Neutrophil (primary cell): ENCODE results near the gene ELMO1.
A peak's percentile ranks its signal among the peaks of the same experiment; 100 is the strongest.

Experiments
- H3K27ac ChIP-seq: fragments of 200-600 bp; sonication (generic); 2 replicates; pipeline ENCODE4 v1.5.1; 2016; ENCODE audit warnings: mild to moderate bottlenecking, moderate library complexity
- H3K27me3 ChIP-seq: fragments of 200-600 bp; sonication (generic); 2 replicates; pipeline ENCODE4 v1.6.0; 2016; ENCODE audit warnings: mild to moderate bottlenecking
- H3K36me3 ChIP-seq: fragments of 200-600 bp; sonication (generic); 2 replicates; pipeline ENCODE4 v1.5.1; 2017
- H3K4me1 ChIP-seq, 2 experiments: fragments of 200-600 bp in 1 of 2; sonication (generic) in 1 of 2; 1 replicate in 1 of 2; 2 replicates in 1 of 2; pipeline versions ENCODE4 v1.5.1 to v1.6.1; 2013 to 2016; ENCODE audit warnings: low read depth in 1 of 2, low read length in 1 of 2, mild to moderate bottlenecking in 1 of 2, moderate library complexity in 1 of 2; ENCODE audit not compliant: control insufficient read depth in 1 of 2, insufficient read depth in 1 of 2
- H3K4me3 ChIP-seq, 2 experiments: fragments of 200-600 bp in 1 of 2; sonication (generic) in 1 of 2; 1 replicate in 1 of 2; 2 replicates in 1 of 2; pipeline ENCODE4 v1.5.1; 2013 to 2016; ENCODE audit warnings: low read depth in 1 of 2, low read length in 1 of 2, mild to moderate bottlenecking in 1 of 2, moderate library complexity in 1 of 2
- H3K9me3 ChIP-seq: fragments of 200-600 bp; sonication (generic); 2 replicates; pipeline ENCODE4 v1.5.1; 2016
- TF ChIP-seq, protein P1 (sequence below): fragments of 200-600 bp; sonication (generic); IDR thresholded peaks from 2 replicates; pipeline ENCODE4 v1.5.1; 2016; ENCODE audit warnings: antibody characterized with exemption

ELMO1 gene

DNA sequence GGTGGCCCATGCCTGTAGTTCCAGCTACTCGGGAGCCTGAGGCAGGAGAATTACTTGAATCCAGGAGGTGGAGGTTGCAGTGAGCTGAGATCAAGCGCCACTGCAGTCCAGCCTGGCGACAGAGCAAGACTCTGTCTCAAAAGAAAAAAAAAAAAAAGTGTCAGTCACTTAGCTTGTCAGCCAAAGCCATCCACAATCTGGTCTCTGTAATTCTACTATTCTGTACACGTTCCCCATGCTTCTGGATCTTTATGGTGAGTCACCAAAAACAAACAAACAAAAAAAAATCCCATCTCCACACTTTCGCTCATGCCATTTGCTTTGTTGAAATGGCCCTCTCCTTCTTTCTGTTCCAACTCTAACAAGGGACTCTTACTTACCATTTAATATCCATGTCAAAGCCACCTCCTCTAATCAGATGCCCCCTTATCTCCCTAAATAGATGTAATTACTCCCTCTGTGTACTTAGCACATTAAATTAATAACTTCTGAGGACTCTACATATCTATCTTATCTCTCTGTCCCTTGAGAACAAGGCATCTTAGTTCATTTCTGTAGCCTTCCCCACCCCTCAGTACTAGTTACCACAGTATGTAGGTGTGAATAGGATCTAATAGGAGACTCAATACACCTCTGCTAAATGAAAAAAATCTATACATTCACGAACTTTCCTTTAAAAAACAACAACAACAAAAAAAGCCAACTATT lies 128.4 kb downstream of the ELMO1 start:
- Histone ChIP-seq H3K9me3 (no peaks in the 10 kb centered on the region), H3K27ac (no peak overlapping the region), H3K27me3 (no peaks in the 10 kb centered on the region), H3K36me3 (no peaks in the 10 kb centered on the region), H3K4me1 (peaks cover 36 to 39% of the 10 kb centered on the region in 2 experiments), H3K4me3 (no peak overlapping the region)
- TF ChIP-seq, protein P1, sequence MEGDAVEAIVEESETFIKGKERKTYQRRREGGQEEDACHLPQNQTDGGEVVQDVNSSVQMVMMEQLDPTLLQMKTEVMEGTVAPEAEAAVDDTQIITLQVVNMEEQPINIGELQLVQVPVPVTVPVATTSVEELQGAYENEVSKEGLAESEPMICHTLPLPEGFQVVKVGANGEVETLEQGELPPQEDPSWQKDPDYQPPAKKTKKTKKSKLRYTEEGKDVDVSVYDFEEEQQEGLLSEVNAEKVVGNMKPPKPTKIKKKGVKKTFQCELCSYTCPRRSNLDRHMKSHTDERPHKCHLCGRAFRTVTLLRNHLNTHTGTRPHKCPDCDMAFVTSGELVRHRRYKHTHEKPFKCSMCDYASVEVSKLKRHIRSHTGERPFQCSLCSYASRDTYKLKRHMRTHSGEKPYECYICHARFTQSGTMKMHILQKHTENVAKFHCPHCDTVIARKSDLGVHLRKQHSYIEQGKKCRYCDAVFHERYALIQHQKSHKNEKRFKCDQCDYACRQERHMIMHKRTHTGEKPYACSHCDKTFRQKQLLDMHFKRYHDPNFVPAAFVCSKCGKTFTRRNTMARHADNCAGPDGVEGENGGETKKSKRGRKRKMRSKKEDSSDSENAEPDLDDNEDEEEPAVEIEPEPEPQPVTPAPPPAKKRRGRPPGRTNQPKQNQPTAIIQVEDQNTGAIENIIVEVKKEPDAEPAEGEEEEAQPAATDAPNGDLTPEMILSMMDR: no peak

DNA sequence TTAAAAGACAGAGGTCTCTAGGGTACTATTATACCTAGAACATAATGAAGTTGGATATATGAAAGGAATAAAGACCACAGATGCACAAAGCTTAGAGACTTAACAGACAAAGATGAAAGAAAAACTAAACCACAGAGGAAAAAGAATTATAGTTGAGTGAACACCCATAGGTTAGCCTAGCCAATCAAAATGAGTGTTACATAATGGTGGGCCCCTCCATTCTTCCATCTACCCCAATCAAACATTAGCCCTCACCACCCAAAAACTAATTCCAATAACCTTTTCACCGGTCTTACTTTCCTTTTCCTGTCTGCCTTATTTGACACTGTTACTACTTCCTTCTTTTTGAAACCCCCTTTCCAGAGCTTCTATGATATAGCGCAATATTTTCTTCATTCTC lies 130.1 kb downstream of the ELMO1 start:
- no peak overlapping the region for H3K4me3 ChIP-seq
- peaks cover 6% of the 10 kb centered on the region for H3K36me3 ChIP-seq
- H3K9me3 ChIP-seq: no peaks in the 10 kb centered on the region
- H3K27me3 ChIP-seq: no peaks in the 10 kb centered on the region
- H3K4me1 ChIP-seq: peaks cover 40 to 45% of the 10 kb centered on the region in 2 experiments
- peak overlapping the region; percentile 72 for H3K27ac ChIP-seq
- TF ChIP-seq, protein P1: no peak

DNA sequence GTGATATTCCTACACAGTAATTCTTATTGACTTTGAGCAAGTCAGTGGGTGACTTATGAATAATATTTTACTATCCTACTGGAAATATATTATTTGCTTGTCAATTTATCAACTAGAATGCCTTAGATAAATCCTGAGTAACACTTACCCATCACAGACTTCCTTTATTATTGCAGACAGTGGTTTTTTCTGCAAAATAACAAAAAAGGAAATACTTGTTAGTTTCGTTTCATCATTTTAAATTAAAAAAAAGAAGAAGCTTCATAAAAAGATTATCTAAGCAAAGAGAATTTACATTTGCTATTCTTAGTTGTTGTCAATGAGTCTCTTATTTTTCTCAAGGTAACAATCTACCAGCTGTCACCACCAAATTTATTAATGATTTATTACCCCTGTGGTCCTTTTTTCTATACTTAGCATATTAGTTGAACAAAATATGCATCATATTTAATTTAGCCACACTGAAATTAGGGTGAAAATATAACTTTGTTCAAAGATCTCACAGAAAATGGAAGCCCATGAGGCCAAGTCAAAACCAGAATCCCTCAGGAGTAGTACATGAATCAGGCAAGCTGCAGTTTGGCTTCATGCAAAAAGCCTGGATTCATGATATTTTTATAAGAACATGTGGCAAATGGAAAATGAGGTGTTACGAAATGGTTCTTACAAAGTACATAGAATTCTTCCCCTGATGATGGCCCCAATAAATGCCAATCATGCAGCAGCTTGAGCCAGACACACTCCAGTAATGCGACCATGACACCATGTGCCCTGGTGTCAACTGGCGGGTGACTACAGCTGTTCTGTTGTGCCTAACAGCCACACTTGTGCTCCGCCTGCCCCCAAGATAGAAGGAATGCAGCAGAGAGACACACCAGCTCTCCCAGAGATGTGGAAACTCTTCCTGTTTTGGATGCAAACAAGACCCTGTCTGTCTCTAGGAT lies 132.6 kb downstream of the ELMO1 start:
- peaks cover 54 to 62% of the 10 kb centered on the region in 2 experiments for H3K4me1 ChIP-seq
- H3K4me3 ChIP-seq: no peak overlapping the region
- no peaks in the 10 kb centered on the region for H3K27me3 ChIP-seq
- TF ChIP-seq, protein P1: no peak
- peaks cover 9% of the 10 kb centered on the region for H3K36me3 ChIP-seq
- H3K9me3 ChIP-seq: no peaks in the 10 kb centered on the region
- H3K27ac ChIP-seq: peak overlapping the region; percentile 79

DNA sequence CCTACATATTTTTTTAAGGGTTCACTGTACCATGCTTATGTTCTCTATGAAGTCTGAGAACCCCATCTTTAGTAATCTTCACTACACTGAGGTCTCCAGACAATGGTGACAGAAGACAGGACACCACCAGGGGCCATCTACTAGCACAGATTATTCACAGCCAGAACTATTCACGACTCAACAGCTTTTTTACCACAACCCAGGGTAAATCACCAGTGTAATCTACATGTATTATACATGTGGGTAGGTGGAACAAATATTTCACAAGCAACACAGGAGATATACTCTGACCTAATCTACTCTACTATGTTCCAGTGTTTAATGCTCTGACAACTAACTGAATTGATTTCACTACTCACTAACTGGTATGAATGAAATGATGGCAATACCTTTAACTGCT lies 136.1 kb downstream of the ELMO1 start:
- H3K4me1 ChIP-seq: peaks cover 63 to 75% of the 10 kb centered on the region in 2 experiments
- no peak overlapping the region for H3K4me3 ChIP-seq
- no peaks in the 10 kb centered on the region for H3K27me3 ChIP-seq
- no peaks in the 10 kb centered on the region for H3K9me3 ChIP-seq
- H3K36me3 ChIP-seq: peaks cover 9% of the 10 kb centered on the region
- TF ChIP-seq, protein P1: no peak
- peak overlapping the region; percentile 96 for H3K27ac ChIP-seq

DNA sequence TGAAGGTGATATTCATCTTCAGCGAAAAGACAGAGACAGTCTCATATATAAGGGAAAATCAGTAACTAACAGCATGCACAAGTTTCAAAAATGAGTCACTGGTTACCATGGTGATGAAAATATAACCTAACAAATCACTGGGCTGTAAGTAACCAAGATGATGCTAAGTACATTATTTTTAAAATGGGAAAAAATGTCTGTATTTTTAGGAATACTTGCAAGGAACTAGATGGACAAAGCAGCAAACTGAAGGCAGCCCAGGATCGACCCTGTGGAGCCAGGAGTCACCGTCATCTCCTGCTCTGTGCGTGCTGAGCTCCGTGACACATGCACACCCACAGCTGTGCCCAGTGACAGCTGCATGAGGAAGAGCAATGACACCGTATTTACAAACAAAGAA lies 137.3 kb downstream of the ELMO1 start:
- H3K27ac ChIP-seq: peak overlapping the region; percentile 96
- TF ChIP-seq, protein P1: no peak
- no peaks in the 10 kb centered on the region for H3K27me3 ChIP-seq
- H3K4me1 ChIP-seq: peaks cover 53 to 66% of the 10 kb centered on the region in 2 experiments
- H3K36me3 ChIP-seq: peaks cover 9% of the 10 kb centered on the region
- H3K9me3 ChIP-seq: no peaks in the 10 kb centered on the region
- H3K4me3 ChIP-seq: peak overlapping the region; percentile 36 to 37
